ENCODE data around the gene TSC2.
A peak's percentile ranks its signal among the peaks of the same experiment; 100 is the strongest.

Gene TSC2

DNA sequence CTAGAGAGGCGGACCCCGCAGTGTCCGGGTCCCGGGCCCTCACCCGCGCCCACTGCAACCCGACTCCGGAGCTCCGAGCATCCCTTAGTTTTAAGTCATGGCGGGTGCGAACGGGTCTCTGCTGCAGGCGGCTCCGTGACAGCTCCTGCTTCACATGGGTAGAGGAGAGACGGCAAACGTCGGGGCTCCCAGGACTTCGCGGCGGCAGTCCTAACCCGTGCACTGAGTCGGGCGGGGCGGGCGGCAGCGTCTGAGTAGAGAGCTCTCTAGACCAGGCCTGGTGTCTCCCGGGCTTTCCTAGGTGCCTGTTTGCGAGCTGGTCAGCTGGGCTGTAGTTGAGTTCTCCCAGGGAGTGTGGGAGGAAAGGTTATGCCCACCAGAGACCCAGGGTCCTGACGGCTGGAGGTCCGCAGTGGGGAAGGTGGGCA is 345 bp downstream of the TSC2 start:
- Histone ChIP-seq H3K9me3 (ENCODE audit: control insufficient read depth, low read length) (no peaks in the 10 kb centered on the region), H3K36me3 (ENCODE audit: control insufficient read depth, insufficient read depth, low read length) (peaks cover 34% of the 10 kb centered on the region), H3K4me1 (ENCODE audit: control insufficient read depth, insufficient read depth, low read length, poor library complexity, severe bottlenecking) (peaks cover 4% of the 10 kb centered on the region), H3K27ac (ENCODE audit: low read depth, low read length, severe bottlenecking) (no peak overlapping the region), H3K4me3 (ENCODE audit: extremely low read depth, insufficient read depth, low read length, poor library complexity, severe bottlenecking) (peak overlapping the region; percentile 94)
- 2% methylated on average over 25 to 26 of the region's 30 CpGs for WGBS, 2 experiments (ENCODE audit: insufficient coverage in 2 of 2)

DNA sequence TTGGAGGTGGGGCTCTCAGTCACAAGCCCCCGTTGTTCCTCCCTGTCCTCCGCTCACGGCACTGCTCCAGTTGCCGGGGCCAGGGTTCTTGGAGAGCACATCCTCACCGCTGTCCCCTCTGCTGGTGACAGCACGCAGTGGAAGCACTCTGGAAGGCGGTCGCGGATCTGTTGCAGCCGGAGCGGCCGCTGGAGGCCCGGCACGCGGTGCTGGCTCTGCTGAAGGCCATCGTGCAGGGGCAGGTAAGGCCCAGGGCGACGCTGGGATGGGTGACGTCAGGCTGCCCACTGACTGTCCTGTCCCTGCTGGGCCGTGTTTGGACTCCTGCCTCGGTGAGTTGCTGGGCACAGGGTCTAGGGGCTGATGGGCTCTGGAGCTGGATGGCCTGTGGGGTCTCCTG is 5.4 kb downstream of the TSC2 start:
- Histone ChIP-seq H3K4me1 (ENCODE audit: control insufficient read depth, insufficient read depth, low read length, poor library complexity, severe bottlenecking) (peaks cover 4% of the 10 kb centered on the region), H3K9me3 (ENCODE audit: control insufficient read depth, low read length) (no peaks in the 10 kb centered on the region), H3K4me3 (ENCODE audit: extremely low read depth, insufficient read depth, low read length, poor library complexity, severe bottlenecking) (no peak overlapping the region), H3K27ac (ENCODE audit: low read depth, low read length, severe bottlenecking) (no peak overlapping the region), H3K36me3 (ENCODE audit: control insufficient read depth, insufficient read depth, low read length) (peaks cover 63% of the 10 kb centered on the region)
- 94 to 95% methylated on average over 21 of the region's 21 CpGs for WGBS, 2 experiments (ENCODE audit: insufficient coverage in 2 of 2)

DNA sequence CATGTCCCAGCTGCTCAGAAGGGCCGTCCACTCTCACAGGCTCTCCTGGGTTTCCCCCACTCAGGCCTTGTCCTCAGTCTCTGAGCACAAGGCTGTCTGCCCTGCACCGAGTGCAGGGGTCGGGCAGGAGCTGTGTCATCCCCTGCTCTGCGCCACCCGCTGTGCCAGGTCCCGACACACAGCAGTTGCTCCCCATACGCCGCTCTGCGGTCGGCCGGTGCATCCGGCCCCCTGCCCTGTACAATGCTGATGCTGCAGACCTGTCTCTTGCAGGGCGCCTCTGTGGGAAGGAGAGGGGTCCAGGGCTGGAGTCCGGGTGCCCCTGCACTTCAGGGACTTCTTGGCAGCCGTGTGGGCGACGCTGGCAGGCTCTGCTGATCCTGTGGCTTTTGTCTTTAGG is 6.1 kb downstream of the TSC2 start:
- Histone ChIP-seq H3K4me3 (ENCODE audit: extremely low read depth, insufficient read depth, low read length, poor library complexity, severe bottlenecking) (no peak overlapping the region), H3K9me3 (ENCODE audit: control insufficient read depth, low read length) (no peaks in the 10 kb centered on the region), H3K27ac (ENCODE audit: low read depth, low read length, severe bottlenecking) (no peak overlapping the region), H3K4me1 (ENCODE audit: control insufficient read depth, insufficient read depth, low read length, poor library complexity, severe bottlenecking) (peaks cover 4% of the 10 kb centered on the region), H3K36me3 (ENCODE audit: control insufficient read depth, insufficient read depth, low read length) (peaks cover 69% of the 10 kb centered on the region)
- 96 to 99% methylated on average over 17 of the region's 17 CpGs for WGBS, 2 experiments (ENCODE audit: insufficient coverage in 2 of 2)

DNA sequence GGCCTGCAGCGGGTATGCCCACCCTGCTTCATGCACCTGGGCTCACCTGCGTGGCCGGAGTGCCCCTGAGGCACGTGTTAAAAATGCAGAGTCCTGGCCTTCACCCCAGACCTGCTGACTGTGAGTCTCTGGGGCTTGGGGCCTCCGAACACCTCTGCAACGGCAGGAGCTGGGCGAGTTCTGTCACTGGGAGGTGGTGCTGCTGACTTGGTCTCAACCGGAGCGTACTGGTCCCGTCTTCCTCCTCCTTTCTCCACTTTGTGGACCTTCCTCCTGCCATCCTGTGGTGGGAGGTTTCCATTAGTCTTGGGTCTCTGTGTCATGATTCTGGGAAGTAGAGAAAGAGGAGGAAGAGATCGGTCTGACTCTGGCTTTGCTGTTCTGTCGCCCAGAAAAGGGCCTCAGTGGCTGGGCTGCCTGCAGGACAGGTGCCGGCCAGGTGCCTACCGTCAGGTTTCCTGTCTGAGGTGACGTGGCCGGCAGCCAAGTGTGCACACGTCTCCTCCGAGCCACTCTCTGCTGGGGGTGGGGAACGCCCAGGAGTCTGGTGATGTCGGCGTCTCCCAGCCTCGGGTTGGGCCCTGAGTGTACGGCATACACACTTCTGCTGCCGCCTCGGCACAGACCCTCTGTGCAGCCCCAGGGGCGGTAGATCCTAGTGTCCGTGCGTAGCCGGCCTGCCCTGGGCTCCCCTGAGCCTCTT is 6.9 kb downstream of the TSC2 start:
- no peak overlapping the region for H3K4me3 ChIP-seq (ENCODE audit: extremely low read depth, insufficient read depth, low read length, poor library complexity, severe bottlenecking)
- H3K9me3 ChIP-seq (ENCODE audit: control insufficient read depth, low read length) = no peaks in the 10 kb centered on the region
- H3K4me1 ChIP-seq (ENCODE audit: control insufficient read depth, insufficient read depth, low read length, poor library complexity, severe bottlenecking) = peaks cover 3% of the 10 kb centered on the region
- H3K27ac ChIP-seq (ENCODE audit: low read depth, low read length, severe bottlenecking) = no peak overlapping the region
- WGBS, 2 experiments (ENCODE audit: insufficient coverage in 2 of 2) = 94 to 99% methylated on average over 21 to 26 of the region's 29 CpGs
- H3K36me3 ChIP-seq (ENCODE audit: control insufficient read depth, insufficient read depth, low read length) = peaks cover 69% of the 10 kb centered on the region

DNA sequence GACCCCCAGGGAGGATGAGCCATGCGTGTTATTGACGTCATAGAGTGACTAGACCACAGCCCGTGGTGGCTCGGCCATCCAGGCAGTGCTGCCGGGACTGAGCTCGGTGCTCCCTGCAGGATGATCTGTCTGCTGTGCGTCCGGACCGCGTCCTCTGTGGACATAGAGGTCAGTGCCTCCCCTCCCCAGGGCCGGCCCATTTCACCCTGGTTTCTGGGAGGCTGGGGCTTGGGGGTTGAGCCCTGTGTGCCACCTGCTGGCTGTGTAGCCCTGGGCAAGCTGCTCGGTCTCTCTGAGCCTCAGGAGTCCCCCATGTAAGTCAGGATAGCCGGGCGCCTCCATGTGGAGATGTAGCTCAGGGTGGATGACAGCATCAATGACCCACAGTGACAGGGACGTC is 8.3 kb downstream of the TSC2 start:
- 91 to 92% methylated on average over 13 to 15 of the region's 15 CpGs for WGBS, 2 experiments (ENCODE audit: insufficient coverage in 2 of 2)
- H3K4me1 ChIP-seq (ENCODE audit: control insufficient read depth, insufficient read depth, low read length, poor library complexity, severe bottlenecking) = no peaks in the 10 kb centered on the region

DNA sequence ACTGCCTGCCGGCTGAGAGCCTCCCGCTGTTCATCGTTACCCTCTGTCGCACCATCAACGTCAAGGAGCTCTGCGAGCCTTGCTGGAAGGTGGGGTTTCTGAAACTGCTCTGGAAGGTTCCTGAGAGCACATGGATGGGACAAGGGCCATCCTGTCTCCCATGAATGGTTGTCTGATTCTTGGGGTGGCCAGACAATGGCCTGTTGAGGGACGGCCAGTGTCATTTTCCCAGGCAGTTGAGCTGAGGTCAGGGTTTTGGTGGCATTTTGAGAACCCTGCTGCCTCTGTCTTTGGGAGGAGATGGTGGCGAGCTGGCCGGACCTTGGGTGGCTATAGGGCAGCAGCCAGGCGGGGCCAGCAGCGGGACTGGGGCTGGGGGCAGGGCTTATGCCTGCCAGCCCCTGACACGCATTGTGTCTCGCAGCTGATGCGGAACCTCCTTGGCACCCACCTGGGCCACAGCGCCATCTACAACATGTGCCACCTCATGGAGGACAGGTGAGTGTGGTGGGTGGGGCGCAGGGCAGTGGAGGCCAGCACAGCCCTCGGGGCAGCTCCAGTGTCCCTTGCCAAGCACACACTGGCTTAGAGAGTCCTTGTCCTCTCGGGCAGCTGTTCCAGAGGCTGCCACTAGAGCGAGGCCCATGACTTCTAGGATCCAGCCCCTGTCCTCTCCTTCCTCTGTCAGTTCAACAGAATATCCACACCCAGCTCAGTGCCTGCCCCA is 9.1 kb downstream of the TSC2 start:
- Histone ChIP-seq H3K36me3 (ENCODE audit: control insufficient read depth, insufficient read depth, low read length) (peaks cover 66% of the 10 kb centered on the region), H3K4me1 (ENCODE audit: control insufficient read depth, insufficient read depth, low read length, poor library complexity, severe bottlenecking) (no peaks in the 10 kb centered on the region), H3K27ac (ENCODE audit: low read depth, low read length, severe bottlenecking) (no peak overlapping the region), H3K9me3 (ENCODE audit: control insufficient read depth, low read length) (no peaks in the 10 kb centered on the region), H3K4me3 (ENCODE audit: extremely low read depth, insufficient read depth, low read length, poor library complexity, severe bottlenecking) (no peak overlapping the region)
- WGBS, 2 experiments (ENCODE audit: insufficient coverage in 2 of 2) = 89 to 93% methylated on average over 16 to 18 of the region's 19 CpGs

More for the DNA sequence above, 8.3 kb downstream of the TSC2 start:
- peaks cover 71% of the 10 kb centered on the region for H3K36me3 ChIP-seq (ENCODE audit: control insufficient read depth, insufficient read depth, low read length)
- H3K27ac ChIP-seq (ENCODE audit: low read depth, low read length, severe bottlenecking) = no peak overlapping the region
- H3K4me3 ChIP-seq (ENCODE audit: extremely low read depth, insufficient read depth, low read length, poor library complexity, severe bottlenecking) = no peak overlapping the region
- H3K9me3 ChIP-seq (ENCODE audit: control insufficient read depth, low read length) = no peaks in the 10 kb centered on the region

DNA sequence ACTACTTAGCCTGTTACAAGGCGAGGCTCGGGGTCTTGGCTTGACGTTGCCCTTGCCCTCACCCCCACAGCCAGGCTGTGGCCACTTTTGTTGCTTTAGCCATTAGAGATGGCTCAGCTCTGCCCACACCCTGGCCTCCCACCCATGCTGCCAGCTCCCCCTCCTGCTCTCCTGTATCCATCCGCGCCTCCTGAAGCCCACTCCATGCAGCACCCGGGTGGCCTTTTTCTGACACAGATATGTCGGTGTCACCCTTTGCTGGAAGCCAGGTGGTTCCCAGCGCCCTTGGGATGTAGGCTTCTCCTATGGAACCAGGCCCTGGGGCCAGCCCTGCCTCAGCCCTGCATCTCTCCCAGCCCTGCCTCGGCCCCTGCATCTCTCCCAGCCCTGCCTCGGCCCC is 9.7 kb downstream of the TSC2 start:
- Histone ChIP-seq H3K4me1 (ENCODE audit: control insufficient read depth, insufficient read depth, low read length, poor library complexity, severe bottlenecking) (no peaks in the 10 kb centered on the region), H3K36me3 (ENCODE audit: control insufficient read depth, insufficient read depth, low read length) (peaks cover 61% of the 10 kb centered on the region), H3K9me3 (ENCODE audit: control insufficient read depth, low read length) (no peaks in the 10 kb centered on the region), H3K4me3 (ENCODE audit: extremely low read depth, insufficient read depth, low read length, poor library complexity, severe bottlenecking) (no peak overlapping the region), H3K27ac (ENCODE audit: low read depth, low read length, severe bottlenecking) (no peak overlapping the region)
- WGBS, 2 experiments (ENCODE audit: insufficient coverage in 2 of 2) = 92 to 97% methylated on average over 6 to 7 of the region's 10 CpGs

DNA sequence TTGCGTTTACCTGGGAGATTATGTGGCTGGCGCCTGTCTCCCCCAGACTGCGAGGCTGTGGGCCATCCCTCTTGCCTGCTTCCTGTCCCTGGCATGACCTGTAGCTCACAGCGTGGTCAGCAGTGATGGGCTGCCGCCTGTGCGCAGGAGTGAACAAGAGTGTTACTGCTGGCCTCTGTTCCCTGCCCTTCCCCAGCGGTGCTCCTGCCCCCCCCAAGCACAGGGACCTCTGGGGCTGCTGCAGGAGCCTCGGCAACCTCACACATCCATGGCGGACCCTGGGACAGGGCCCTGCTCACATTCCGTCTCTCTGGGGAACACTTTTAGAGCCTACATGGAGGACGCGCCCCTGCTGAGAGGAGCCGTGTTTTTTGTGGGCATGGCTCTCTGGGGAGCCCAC is 10.6 kb downstream of the TSC2 start:
- peaks cover 61% of the 10 kb centered on the region for H3K36me3 ChIP-seq (ENCODE audit: control insufficient read depth, insufficient read depth, low read length)

DNA sequence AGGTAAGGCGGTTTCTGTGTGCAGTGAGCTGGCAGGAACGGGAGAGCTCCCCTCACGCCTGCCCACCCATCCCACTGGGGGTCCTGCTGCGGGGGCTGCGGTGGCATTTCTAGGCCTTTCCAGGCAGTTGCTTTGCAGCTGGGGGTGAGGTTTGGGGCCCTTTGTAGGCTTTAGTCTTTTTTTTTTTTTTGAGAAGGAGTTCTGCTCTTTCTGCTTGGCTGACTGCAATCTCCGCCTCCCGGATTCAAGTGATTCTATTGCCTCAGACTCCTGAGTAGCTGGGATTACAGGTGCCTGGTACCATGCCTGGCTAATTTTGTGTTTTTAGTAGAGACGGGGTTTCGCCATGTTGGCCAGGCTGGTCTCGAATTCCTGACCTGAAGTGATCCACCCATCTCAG is 11.1 kb downstream of the TSC2 start:
- 97 to 98% methylated on average over 5 to 7 of the region's 10 CpGs for WGBS, 2 experiments (ENCODE audit: insufficient coverage in 2 of 2)
- H3K27ac ChIP-seq (ENCODE audit: low read depth, low read length, severe bottlenecking) = no peak overlapping the region

More for the DNA sequence above, 10.6 kb downstream of the TSC2 start:
- Histone ChIP-seq H3K4me1 (ENCODE audit: control insufficient read depth, insufficient read depth, low read length, poor library complexity, severe bottlenecking) (no peaks in the 10 kb centered on the region), H3K9me3 (ENCODE audit: control insufficient read depth, low read length) (no peaks in the 10 kb centered on the region), H3K27ac (ENCODE audit: low read depth, low read length, severe bottlenecking) (no peak overlapping the region), H3K4me3 (ENCODE audit: extremely low read depth, insufficient read depth, low read length, poor library complexity, severe bottlenecking) (no peak overlapping the region)
- WGBS, 2 experiments (ENCODE audit: insufficient coverage in 2 of 2) = 92 to 94% methylated on average over 13 of the region's 13 CpGs

DNA sequence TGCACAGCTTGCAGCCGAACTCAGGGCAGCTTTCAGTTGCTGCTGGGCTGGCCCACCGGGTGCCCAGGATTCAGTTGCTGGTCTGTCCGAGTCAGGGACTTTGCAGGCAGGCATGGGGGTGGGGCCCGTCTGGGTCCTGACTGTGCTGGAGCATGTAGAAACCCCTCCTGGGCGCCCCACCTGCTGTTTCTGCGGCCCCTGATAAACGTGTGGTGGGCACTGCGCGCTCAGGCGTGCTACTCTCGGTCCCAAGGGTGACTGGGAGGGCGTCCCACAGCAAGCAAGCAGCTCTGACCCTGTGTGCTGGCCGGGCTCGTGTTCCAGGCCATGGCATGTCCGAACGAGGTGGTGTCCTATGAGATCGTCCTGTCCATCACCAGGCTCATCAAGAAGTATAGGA is 12.6 kb downstream of the TSC2 start:
- H3K36me3 ChIP-seq (ENCODE audit: control insufficient read depth, insufficient read depth, low read length) = peaks cover 60% of the 10 kb centered on the region
- H3K4me1 ChIP-seq (ENCODE audit: control insufficient read depth, insufficient read depth, low read length, poor library complexity, severe bottlenecking) = no peaks in the 10 kb centered on the region
- no peak overlapping the region for H3K4me3 ChIP-seq (ENCODE audit: extremely low read depth, insufficient read depth, low read length, poor library complexity, severe bottlenecking)

More for the DNA sequence above, 11.1 kb downstream of the TSC2 start:
- peaks cover 61% of the 10 kb centered on the region for H3K36me3 ChIP-seq (ENCODE audit: control insufficient read depth, insufficient read depth, low read length)
- H3K4me3 ChIP-seq (ENCODE audit: extremely low read depth, insufficient read depth, low read length, poor library complexity, severe bottlenecking) = no peak overlapping the region
- no peaks in the 10 kb centered on the region for H3K4me1 ChIP-seq (ENCODE audit: control insufficient read depth, insufficient read depth, low read length, poor library complexity, severe bottlenecking)
- H3K9me3 ChIP-seq (ENCODE audit: control insufficient read depth, low read length) = no peaks in the 10 kb centered on the region

DNA sequence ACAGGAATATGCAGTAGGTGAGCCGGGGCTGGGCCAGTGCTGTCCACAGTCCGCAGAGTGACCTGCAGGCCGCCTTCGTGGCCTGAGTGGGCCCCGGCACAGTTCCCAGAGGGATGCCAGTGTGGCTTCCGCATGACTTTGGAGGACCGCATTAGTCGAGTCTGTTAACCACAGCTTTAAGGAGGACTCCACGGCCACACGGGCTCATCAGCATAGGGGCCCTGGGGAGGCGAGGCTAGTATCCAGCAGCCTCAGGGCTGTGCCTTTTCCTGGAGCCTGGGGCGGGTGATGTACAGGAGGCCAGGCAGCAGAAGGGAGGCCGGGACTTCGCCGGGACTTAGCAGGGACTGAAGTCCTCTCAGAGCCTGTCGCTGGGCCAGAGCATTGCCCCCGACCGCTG is 13.2 kb downstream of the TSC2 start:
- Histone ChIP-seq H3K36me3 (ENCODE audit: control insufficient read depth, insufficient read depth, low read length) (peaks cover 63% of the 10 kb centered on the region), H3K9me3 (ENCODE audit: control insufficient read depth, low read length) (no peaks in the 10 kb centered on the region), H3K27ac (ENCODE audit: low read depth, low read length, severe bottlenecking) (no peak overlapping the region), H3K4me1 (ENCODE audit: control insufficient read depth, insufficient read depth, low read length, poor library complexity, severe bottlenecking) (no peaks in the 10 kb centered on the region), H3K4me3 (ENCODE audit: extremely low read depth, insufficient read depth, low read length, poor library complexity, severe bottlenecking) (no peak overlapping the region)
- 93 to 95% methylated on average over 17 to 18 of the region's 18 CpGs for WGBS, 2 experiments (ENCODE audit: insufficient coverage in 2 of 2)

More for the DNA sequence above, 12.6 kb downstream of the TSC2 start:
- WGBS, 2 experiments (ENCODE audit: insufficient coverage in 2 of 2) = 95% methylated on average over 15 to 17 of the region's 17 CpGs
- H3K9me3 ChIP-seq (ENCODE audit: control insufficient read depth, low read length) = no peaks in the 10 kb centered on the region
- no peak overlapping the region for H3K27ac ChIP-seq (ENCODE audit: low read depth, low read length, severe bottlenecking)

Data from mesodermal cell (in vitro differentiated cells).